Spinal cord (tissue), 10 donors: ENCODE results near the gene PDE10A. TPM values are rescaled to one million over a fixed set of nuclear protein-coding genes. Genes with fewer than 3 reads are reported as not detected.
A peak's percentile ranks its signal among the peaks of the same experiment; 100 is the strongest.

Source experiments
- DNase-seq, 6 donors: peaks; one replicate each; pipeline versions ENCODE4 v3.0.0 to v3.0.0-alpha.2; 2013 to 2015; ENCODE audit warnings: low spot score in 6 of 6, low read depth in 4 of 6
- H3K27ac ChIP-seq: one replicate; pipeline ENCODE4 v1.5.1; 2013; ENCODE audit warnings: low read depth, low read length, control low read depth
- H3K27me3 ChIP-seq: one replicate; pipeline ENCODE4 v1.6.1; 2013; ENCODE audit warnings: low read length; ENCODE audit not compliant: control insufficient read depth, insufficient read depth
- H3K36me3 ChIP-seq: one replicate; pipeline ENCODE4 v1.6.1; 2013; ENCODE audit warnings: low read length; ENCODE audit not compliant: control insufficient read depth, insufficient read depth
- H3K4me1 ChIP-seq: one replicate; pipeline ENCODE4 v1.6.1; 2013; ENCODE audit warnings: low read length; ENCODE audit not compliant: control insufficient read depth, insufficient read depth
- H3K4me3 ChIP-seq: one replicate; pipeline ENCODE4 v1.5.1; 2013; ENCODE audit warnings: low read depth, low read length, control low read depth
- H3K9me3 ChIP-seq: one replicate; pipeline ENCODE4 v1.6.1; 2013; ENCODE audit warnings: low read length; ENCODE audit not compliant: control insufficient read depth, insufficient read depth
- WGBS: methylation state at CpG from one replicate; pipeline ENCODE4 v1.1.5; 2013; ENCODE audit warnings: missing lambda C conversion rate; ENCODE audit not compliant: insufficient coverage; 5-methylcytosine and 5-hydroxymethylcytosine counted together
- polyA plus RNA-seq, 2 donors: library from polyadenylated mRNA; unstranded; fragments of 120-200 nt; gene quantifications; one replicate each; pipeline ENCODE4 v1.2.1, GENCODE V29; 2013; ENCODE audit not compliant: insufficient read length in 2 of 2
- total RNA-seq, 2 donors: library from RNA; depleted of rRNA in 1 of 2; stranded (reverse); fragments of 120-200 nt in 1 of 2; fragments of >200 nt in 1 of 2; gene quantifications; one replicate each; pipeline versions ENCODE4 v1.2.3 to v1.2.4, GENCODE V29; 2013 to 2014
- donor health status: healthy.

Gene PDE10A
- total and polyA plus RNA-seq, 4 donors: 10.9 to 28.2 (median 14.2) TPM

GRCh38 chr6:165659945-165660856, 2.8 kb downstream of the PDE10A start:
- Histone ChIP-seq H3K27ac (no peak overlapping the region), H3K36me3 (no peaks in the 10 kb centered on the region), H3K9me3 (no peaks in the 10 kb centered on the region), H3K4me3 (peak overlapping the region; percentile 63), H3K27me3 (peaks cover 32% of the 10 kb centered on the region), H3K4me1 (peaks cover 42% of the 10 kb centered on the region)
- DNase-seq: peak in 4 of 6 donors; percentile 26 to 79 (median 48)
- 6% methylated on average over 66 of the region's 67 CpGs for WGBS

GRCh38 chr6:165658395-165659058, 4.5 kb downstream of the PDE10A start:
- Histone ChIP-seq H3K4me3 (no peak overlapping the region), H3K27ac (no peak overlapping the region), H3K36me3 (no peaks in the 10 kb centered on the region), H3K4me1 (peaks cover 29% of the 10 kb centered on the region), H3K9me3 (no peaks in the 10 kb centered on the region), H3K27me3 (peaks cover 15% of the 10 kb centered on the region)
- WGBS: 87% methylated on average over 10 of the region's 13 CpGs
- DNase-seq: no peak

GRCh38 chr6:165657325-165657680, 5.7 kb downstream of the PDE10A start:
- no peaks in the 10 kb centered on the region for H3K9me3 ChIP-seq
- peaks cover 12% of the 10 kb centered on the region for H3K27me3 ChIP-seq
- no peak overlapping the region for H3K4me3 ChIP-seq
- WGBS: no CpG with 5 or more reads among the region's 5 CpGs
- no peak for DNase-seq
- H3K27ac ChIP-seq: no peak overlapping the region
- H3K36me3 ChIP-seq: no peaks in the 10 kb centered on the region
- peaks cover 27% of the 10 kb centered on the region for H3K4me1 ChIP-seq

- no peak for DNase-seq
- H3K9me3 ChIP-seq: no peaks in the 10 kb centered on the region
- H3K27me3 ChIP-seq: peaks cover 11% of the 10 kb centered on the region
- H3K27ac ChIP-seq: no peak overlapping the region
- 82% methylated on average over 8 of the region's 8 CpGs for WGBS
- H3K36me3 ChIP-seq: no peaks in the 10 kb centered on the region
- H3K4me3 ChIP-seq: no peak overlapping the region
- H3K4me1 ChIP-seq: peaks cover 26% of the 10 kb centered on the region
These were observed 6.3 kb downstream of the PDE10A start for GRCh38 chr6:165656581-165657324.

- H3K27ac ChIP-seq: no peak overlapping the region
- H3K27me3 ChIP-seq: peaks cover 7% of the 10 kb centered on the region
- 95% methylated on average over 11 of the region's 11 CpGs for WGBS
- peaks cover 15% of the 10 kb centered on the region for H3K4me1 ChIP-seq
- no peaks in the 10 kb centered on the region for H3K36me3 ChIP-seq
- DNase-seq: no peak
- no peaks in the 10 kb centered on the region for H3K9me3 ChIP-seq
- no peak overlapping the region for H3K4me3 ChIP-seq
These were observed 7.8 kb downstream of the PDE10A start for GRCh38 chr6:165655191-165655590.

GRCh38 chr6:165654144-165654543, 8.9 kb downstream of the PDE10A start:
- no peaks in the 10 kb centered on the region for H3K27me3 ChIP-seq
- WGBS: 92% methylated on average over 9 of the region's 9 CpGs
- no peaks in the 10 kb centered on the region for H3K36me3 ChIP-seq

GRCh38 chr6:165653607-165654006, 9.4 kb downstream of the PDE10A start:
- Histone ChIP-seq H3K4me3 (no peak overlapping the region), H3K9me3 (no peaks in the 10 kb centered on the region), H3K4me1 (peaks cover 11% of the 10 kb centered on the region), H3K27ac (no peak overlapping the region), H3K36me3 (no peaks in the 10 kb centered on the region), H3K27me3 (no peaks in the 10 kb centered on the region)
- WGBS: 90% methylated on average over 11 of the region's 11 CpGs
- DNase-seq: no peak

More at GRCh38 chr6:165654144-165654543, 8.9 kb downstream of the PDE10A start:
- no peak for DNase-seq
- Histone ChIP-seq H3K4me3 (no peak overlapping the region), H3K27ac (no peak overlapping the region), H3K9me3 (no peaks in the 10 kb centered on the region), H3K4me1 (peaks cover 11% of the 10 kb centered on the region)

- H3K4me1 ChIP-seq: peaks cover 11% of the 10 kb centered on the region
- H3K27ac ChIP-seq: no peak overlapping the region
- no peaks in the 10 kb centered on the region for H3K27me3 ChIP-seq
- H3K36me3 ChIP-seq: no peaks in the 10 kb centered on the region
- no peak overlapping the region for H3K4me3 ChIP-seq
- 75% methylated on average over 8 of the region's 9 CpGs for WGBS
- DNase-seq: no peak
- H3K9me3 ChIP-seq: no peaks in the 10 kb centered on the region
These were observed 9.8 kb downstream of the PDE10A start for GRCh38 chr6:165653196-165653595.

- WGBS: 100% methylated on average over 1 of the region's 5 CpGs
- Histone ChIP-seq H3K4me3 (no peak overlapping the region), H3K27ac (no peak overlapping the region), H3K9me3 (no peaks in the 10 kb centered on the region), H3K36me3 (no peaks in the 10 kb centered on the region), H3K4me1 (peaks cover 11% of the 10 kb centered on the region), H3K27me3 (no peaks in the 10 kb centered on the region)
- no peak for DNase-seq
These were observed 10.3 kb downstream of the PDE10A start for GRCh38 chr6:165652766-165653165.
